Neutrophil (primary cell): ENCODE results near the gene EGFL7.

Experiments
- H3K27ac ChIP-seq: fragments of 200-600 bp; sonication (generic); 2 replicates; pipeline ENCODE4 v1.5.1; 2016; ENCODE audit warnings: mild to moderate bottlenecking, moderate library complexity
- H3K27me3 ChIP-seq: fragments of 200-600 bp; sonication (generic); 2 replicates; pipeline ENCODE4 v1.6.0; 2016; ENCODE audit warnings: mild to moderate bottlenecking
- H3K36me3 ChIP-seq: fragments of 200-600 bp; sonication (generic); 2 replicates; pipeline ENCODE4 v1.5.1; 2017
- H3K4me1 ChIP-seq, 2 experiments: fragments of 200-600 bp in 1 of 2; sonication (generic) in 1 of 2; 1 replicate in 1 of 2; 2 replicates in 1 of 2; pipeline versions ENCODE4 v1.5.1 to v1.6.1; 2013 to 2016; ENCODE audit warnings: low read depth in 1 of 2, low read length in 1 of 2, mild to moderate bottlenecking in 1 of 2, moderate library complexity in 1 of 2; ENCODE audit not compliant: control insufficient read depth in 1 of 2, insufficient read depth in 1 of 2
- H3K4me3 ChIP-seq, 2 experiments: fragments of 200-600 bp in 1 of 2; sonication (generic) in 1 of 2; 1 replicate in 1 of 2; 2 replicates in 1 of 2; pipeline ENCODE4 v1.5.1; 2013 to 2016; ENCODE audit warnings: low read depth in 1 of 2, low read length in 1 of 2, mild to moderate bottlenecking in 1 of 2, moderate library complexity in 1 of 2
- H3K9me3 ChIP-seq: fragments of 200-600 bp; sonication (generic); 2 replicates; pipeline ENCODE4 v1.5.1; 2016
- CTCF ChIP-seq: fragments of 200-600 bp; sonication (generic); IDR thresholded peaks from 2 replicates; pipeline ENCODE4 v1.5.1; 2016; ENCODE audit warnings: antibody characterized with exemption

The EGFL7 gene

GRCh38 chr9:136672431-136673087, 9.8 kb downstream of the EGFL7 start:
- no peaks in the 10 kb centered on the region for H3K9me3 ChIP-seq

GRCh38 chr9:136673088-136673974, 10.6 kb downstream of the EGFL7 start:
- H3K4me1 ChIP-seq: peaks cover 7 to 8% of the 10 kb centered on the region in 2 experiments
- peaks cover 25% of the 10 kb centered on the region for H3K27me3 ChIP-seq
- H3K36me3 ChIP-seq: peaks cover 52% of the 10 kb centered on the region
- no peak overlapping the region for H3K27ac ChIP-seq
- no peak for TF ChIP-seq CTCF
- no peak overlapping the region for H3K4me3 ChIP-seq
- no peaks in the 10 kb centered on the region for H3K9me3 ChIP-seq

More at GRCh38 chr9:136672431-136673087, 9.8 kb downstream of the EGFL7 start:
- no peak overlapping the region for H3K27ac ChIP-seq
- peaks cover 33% of the 10 kb centered on the region for H3K27me3 ChIP-seq
- H3K36me3 ChIP-seq: peaks cover 52% of the 10 kb centered on the region
- H3K4me1 ChIP-seq: no peaks in the 10 kb centered on the region
- H3K4me3 ChIP-seq: no peak overlapping the region
- TF ChIP-seq CTCF: no peak

- no peak for TF ChIP-seq CTCF
- Histone ChIP-seq H3K27ac (no peak overlapping the region), H3K9me3 (no peaks in the 10 kb centered on the region), H3K4me1 (peaks cover 16% of the 10 kb centered on the region in 2 experiments), H3K36me3 (peaks cover 52% of the 10 kb centered on the region), H3K4me3 (no peak overlapping the region), H3K27me3 (peaks cover 17% of the 10 kb centered on the region)
Measured at GRCh38 chr9:136673975-136674785, 11.5 kb downstream of the EGFL7 start.

GRCh38 chr9:136674786-136675349, 12.2 kb downstream of the EGFL7 start:
- Histone ChIP-seq H3K9me3 (no peaks in the 10 kb centered on the region), H3K27me3 (peaks cover 10% of the 10 kb centered on the region), H3K4me3 (no peak overlapping the region), H3K36me3 (peaks cover 52% of the 10 kb centered on the region), H3K4me1 (peaks cover 23% of the 10 kb centered on the region in 2 experiments), H3K27ac (no peak overlapping the region)
- no peak for TF ChIP-seq CTCF
